HUES48 (cell line): Measurements from ENCODE around the gene CNNM2.

Experiments used
- H3K27ac ChIP-seq: one replicate; pipeline ENCODE4 v1.7.0; 2013; ENCODE audit warnings: low read depth, low read length, inconsistent platforms
- H3K27me3 ChIP-seq: 2 replicates; pipeline ENCODE4 v1.6.1; 2013; ENCODE audit warnings: mild to moderate bottlenecking, low read length; ENCODE audit not compliant: control insufficient read depth, insufficient read depth
- H3K36me3 ChIP-seq: 2 replicates; pipeline ENCODE4 v1.6.1; 2013; ENCODE audit warnings: low read length; ENCODE audit not compliant: control insufficient read depth, insufficient read depth
- H3K4me1 ChIP-seq: 2 replicates; pipeline ENCODE4 v1.6.1; 2013; ENCODE audit warnings: mild to moderate bottlenecking, low read length; ENCODE audit not compliant: control insufficient read depth, insufficient read depth
- H3K4me3 ChIP-seq: 2 replicates; pipeline ENCODE4 v1.5.1; 2013; ENCODE audit warnings: mild to moderate bottlenecking, low read depth, low read length
- H3K9ac ChIP-seq: 2 replicates; pipeline ENCODE4 v1.6.1; 2013; ENCODE audit warnings: mild to moderate bottlenecking, low read depth, low read length, moderate library complexity
- H3K9me3 ChIP-seq: 2 replicates; pipeline ENCODE4 v1.6.1; 2013; ENCODE audit warnings: low read length; ENCODE audit not compliant: control insufficient read depth, insufficient read depth

The CNNM2 gene

GRCh38 chr10:103106539-103106938 lies 188.4 kb downstream of the CNNM2 start:
- Histone ChIP-seq H3K9ac (no peak overlapping the region), H3K27me3 (no peaks in the 10 kb centered on the region), H3K4me1 (peaks cover 14% of the 10 kb centered on the region), H3K27ac (no peak overlapping the region), H3K4me3 (no peak overlapping the region), H3K9me3 (no peaks in the 10 kb centered on the region), H3K36me3 (peaks cover 31% of the 10 kb centered on the region)

GRCh38 chr10:103109821-103110220 lies 191.7 kb downstream of the CNNM2 start:
- Histone ChIP-seq H3K36me3 (peaks cover 10% of the 10 kb centered on the region; the same call in 1 of the 2 replicates), H3K4me1 (peaks cover 17% of the 10 kb centered on the region), H3K27ac (no peak overlapping the region), H3K27me3 (no peaks in the 10 kb centered on the region), H3K9me3 (no peaks in the 10 kb centered on the region), H3K4me3 (no peak overlapping the region), H3K9ac (no peak overlapping the region)

GRCh38 chr10:103110407-103110806 lies 192.3 kb downstream of the CNNM2 start:
- Histone ChIP-seq H3K9me3 (no peaks in the 10 kb centered on the region), H3K4me3 (no peak overlapping the region), H3K9ac (no peak overlapping the region), H3K36me3 (peaks cover 4% of the 10 kb centered on the region; the same call in 1 of the 2 replicates), H3K4me1 (peaks cover 21% of the 10 kb centered on the region), H3K27ac (no peak overlapping the region), H3K27me3 (no peaks in the 10 kb centered on the region)

GRCh38 chr10:103111031-103111917 lies 193.2 kb downstream of the CNNM2 start:
- Histone ChIP-seq H3K27me3 (no peaks in the 10 kb centered on the region), H3K4me3 (no peak overlapping the region), H3K9ac (no peak overlapping the region), H3K27ac (peak overlapping the region; percentile 41), H3K36me3 (no peaks in the 10 kb centered on the region), H3K9me3 (no peaks in the 10 kb centered on the region), H3K4me1 (peaks cover 22% of the 10 kb centered on the region)

- H3K4me1 ChIP-seq = peaks cover 22% of the 10 kb centered on the region
- H3K27ac ChIP-seq = no peak overlapping the region
- H3K4me3 ChIP-seq = no peak overlapping the region
Observed at GRCh38 chr10:103111918-103112877, 194.1 kb downstream of the CNNM2 start.

GRCh38 chr10:103114876-103115275 lies 196.8 kb downstream of the CNNM2 start:
- H3K27me3 ChIP-seq = no peaks in the 10 kb centered on the region
- no peak overlapping the region for H3K9ac ChIP-seq
- H3K4me3 ChIP-seq = no peak overlapping the region
- no peaks in the 10 kb centered on the region for H3K9me3 ChIP-seq
- H3K27ac ChIP-seq = no peak overlapping the region
- no peaks in the 10 kb centered on the region for H3K36me3 ChIP-seq
- H3K4me1 ChIP-seq = peaks cover 22% of the 10 kb centered on the region

More at GRCh38 chr10:103111918-103112877, 194.1 kb downstream of the CNNM2 start:
- Histone ChIP-seq H3K9me3 (no peaks in the 10 kb centered on the region), H3K27me3 (no peaks in the 10 kb centered on the region), H3K9ac (no peak overlapping the region), H3K36me3 (no peaks in the 10 kb centered on the region)

GRCh38 chr10:103117247-103117646 lies 199.2 kb downstream of the CNNM2 start:
- Histone ChIP-seq H3K27ac (no peak overlapping the region), H3K4me3 (no peak overlapping the region), H3K9me3 (no peaks in the 10 kb centered on the region), H3K27me3 (no peaks in the 10 kb centered on the region), H3K4me1 (peaks cover 8% of the 10 kb centered on the region), H3K36me3 (no peaks in the 10 kb centered on the region), H3K9ac (no peak overlapping the region)

GRCh38 chr10:103120546-103120945 lies 202.5 kb downstream of the CNNM2 start:
- no peak overlapping the region for H3K4me3 ChIP-seq
- H3K9ac ChIP-seq = no peak overlapping the region
- H3K9me3 ChIP-seq = no peaks in the 10 kb centered on the region
- peaks cover under 1% of the 10 kb centered on the region; the same call in 1 of the 2 replicates for H3K4me1 ChIP-seq
- H3K27ac ChIP-seq = no peak overlapping the region
- no peaks in the 10 kb centered on the region for H3K27me3 ChIP-seq
- no peaks in the 10 kb centered on the region for H3K36me3 ChIP-seq

- Histone ChIP-seq H3K4me1 (no peaks in the 10 kb centered on the region), H3K4me3 (no peak overlapping the region), H3K9ac (no peak overlapping the region), H3K36me3 (no peaks in the 10 kb centered on the region), H3K27ac (no peak overlapping the region), H3K9me3 (no peaks in the 10 kb centered on the region), H3K27me3 (no peaks in the 10 kb centered on the region)
Observed at GRCh38 chr10:103120977-103121735, 203.1 kb downstream of the CNNM2 start.

- Histone ChIP-seq H3K4me1 (no peaks in the 10 kb centered on the region), H3K9me3 (no peaks in the 10 kb centered on the region), H3K27me3 (no peaks in the 10 kb centered on the region), H3K27ac (no peak overlapping the region), H3K9ac (no peak overlapping the region), H3K36me3 (no peaks in the 10 kb centered on the region), H3K4me3 (no peak overlapping the region)
Observed at GRCh38 chr10:103123282-103124024, 205.4 kb downstream of the CNNM2 start.
